ENCODE results near the gene SLC39A5.

Gene SLC39A5

GRCh38 chr12:56213878-56214277 lies 16.0 kb upstream of the SLC39A5 start:
- no peak for DNase-seq (ENCODE audit: low read depth in 2 of 3, low spot score in 1 of 3)

- DNase-seq (ENCODE audit: low read depth in 2 of 3, low spot score in 1 of 3) = no peak
These were observed 13.4 kb upstream of the SLC39A5 start for GRCh38 chr12:56216461-56216860.

DNA sequence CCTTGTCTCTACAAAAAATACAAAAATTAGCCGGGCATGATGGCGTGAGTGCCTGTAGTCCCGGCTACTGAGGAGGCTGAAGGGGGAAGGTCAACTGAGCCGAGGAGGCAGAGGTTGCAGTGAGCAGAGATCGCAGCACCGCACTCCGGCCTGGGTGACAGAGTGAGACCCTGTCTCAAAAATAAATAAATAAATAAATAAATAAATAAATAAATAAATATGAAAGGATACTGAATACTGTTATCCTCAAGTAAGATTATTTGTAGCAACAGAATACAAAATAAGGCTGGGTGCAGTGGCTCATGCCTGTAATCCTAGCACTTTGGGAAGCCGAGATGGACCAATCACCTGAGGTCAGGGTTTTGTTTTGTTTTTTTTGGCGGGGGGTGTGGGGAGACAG lies 10.0 kb upstream of the SLC39A5 start:
- DNase-seq (ENCODE audit: low read depth in 2 of 3, low spot score in 1 of 3) = no peak

DNA sequence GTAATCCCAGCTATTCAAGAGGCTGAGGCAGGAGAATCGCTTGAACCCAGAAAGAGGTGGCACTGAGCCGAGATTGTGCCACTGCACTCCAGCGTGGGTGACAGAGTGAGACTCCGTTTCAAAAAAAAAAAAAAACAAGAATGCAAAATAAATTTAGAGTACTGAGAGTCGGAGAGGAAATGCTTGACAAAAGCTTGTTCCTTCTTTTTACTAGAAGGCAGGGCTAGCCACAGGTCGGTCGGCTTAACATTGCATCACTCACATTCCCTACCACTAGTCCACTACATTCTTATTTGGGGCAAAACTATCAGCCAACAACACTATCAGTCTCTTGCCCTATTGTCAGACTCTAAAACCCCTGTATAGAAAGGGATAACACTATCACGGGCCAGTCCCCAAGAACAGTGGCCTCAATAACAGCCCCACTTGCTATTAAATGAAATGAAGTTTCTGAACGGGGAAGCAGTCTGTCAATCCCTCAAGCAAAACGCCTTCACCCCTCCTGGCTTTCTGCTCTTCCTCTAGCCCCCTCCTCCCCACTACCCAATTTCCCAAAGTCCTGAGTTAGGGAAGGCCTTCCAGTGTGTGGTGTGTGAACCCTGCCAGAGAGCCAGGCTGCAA lies 9.1 kb upstream of the SLC39A5 start:
- no peak for DNase-seq (ENCODE audit: low read depth in 2 of 3, low spot score in 1 of 3)

- no peak for DNase-seq (ENCODE audit: low read depth in 2 of 3, low spot score in 1 of 3)
These were observed 8.6 kb upstream of the SLC39A5 start for GRCh38 chr12:56221232-56221756.

- peak; percentile 82 to 91 (median 91) for DNase-seq (ENCODE audit: low read depth in 2 of 3, low spot score in 1 of 3)
These were observed 7.9 kb upstream of the SLC39A5 start, which contains the start of gene RNF41 for GRCh38 chr12:56221757-56222530. TSS of gene RNF41 (minus strand) at chr12:56221922. CDS start at chr12:56214047, 7,875 bp downstream.

DNA sequence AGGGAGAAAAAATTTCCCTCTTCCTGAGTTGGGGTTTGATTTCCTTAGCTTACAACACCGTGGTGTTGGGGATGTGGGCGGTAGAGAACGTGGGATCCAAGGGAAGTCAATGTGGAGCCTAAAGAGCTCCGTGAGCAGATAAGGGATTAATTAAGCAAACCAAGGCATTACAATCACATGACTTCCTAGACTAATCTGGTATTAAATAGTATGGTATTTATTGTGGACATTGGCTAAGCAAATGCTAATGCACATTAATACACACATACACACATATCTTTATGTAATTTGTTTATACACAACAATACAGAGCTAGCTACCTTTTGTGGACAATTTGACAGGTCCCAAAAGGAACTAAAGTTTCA lies 7.3 kb upstream of the SLC39A5 start:
- DNase-seq (ENCODE audit: low read depth in 2 of 3, low spot score in 1 of 3) = no peak

GRCh38 chr12:56223571-56224101 lies 6.2 kb upstream of the SLC39A5 start:
- DNase-seq (ENCODE audit: low read depth in 2 of 3, low spot score in 1 of 3) = no peak

DNA sequence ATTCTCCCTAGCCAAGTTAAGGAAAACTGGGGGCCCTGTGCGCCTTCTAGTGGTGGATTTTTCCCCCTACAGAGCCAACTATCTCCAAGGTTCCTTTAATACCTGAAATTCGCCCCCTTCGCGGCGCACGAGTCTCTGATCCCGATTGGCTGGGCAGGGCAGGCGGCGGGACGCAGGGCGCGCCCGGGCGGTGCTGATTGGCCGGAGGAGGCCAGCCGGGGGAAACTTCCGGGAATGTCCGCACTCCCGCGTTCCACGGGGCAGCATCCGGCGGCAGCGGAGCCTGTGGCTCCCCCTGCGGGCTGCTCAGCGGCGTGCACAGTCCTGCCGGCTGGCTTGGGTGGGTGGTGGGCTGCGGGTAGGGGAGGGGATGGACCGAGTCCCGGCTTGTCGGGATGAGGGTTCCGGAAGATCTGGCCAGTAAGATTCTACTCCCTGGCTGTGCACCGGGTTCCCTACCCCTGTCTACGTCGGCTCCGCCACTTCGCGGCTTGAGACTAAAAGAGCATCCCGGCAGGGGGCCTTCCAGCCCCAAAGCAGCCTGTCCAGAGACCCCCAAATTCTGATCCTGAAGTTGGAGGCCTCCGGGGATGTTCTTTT lies 5.6 kb upstream of the SLC39A5 start, which contains the start of gene NABP2:
Gene NABP2 (plus strand): TSS at position 241 of the 600 bp plus-strand sequence. CDS start 515 bp downstream, outside the sequence.
- peak; percentile 88 to 95 (median 94) for DNase-seq (ENCODE audit: low read depth in 2 of 3, low spot score in 1 of 3)

GRCh38 chr12:56224954-56225353 lies 4.9 kb upstream of the SLC39A5 start:
- no peak for DNase-seq (ENCODE audit: low read depth in 2 of 3, low spot score in 1 of 3)

DNA sequence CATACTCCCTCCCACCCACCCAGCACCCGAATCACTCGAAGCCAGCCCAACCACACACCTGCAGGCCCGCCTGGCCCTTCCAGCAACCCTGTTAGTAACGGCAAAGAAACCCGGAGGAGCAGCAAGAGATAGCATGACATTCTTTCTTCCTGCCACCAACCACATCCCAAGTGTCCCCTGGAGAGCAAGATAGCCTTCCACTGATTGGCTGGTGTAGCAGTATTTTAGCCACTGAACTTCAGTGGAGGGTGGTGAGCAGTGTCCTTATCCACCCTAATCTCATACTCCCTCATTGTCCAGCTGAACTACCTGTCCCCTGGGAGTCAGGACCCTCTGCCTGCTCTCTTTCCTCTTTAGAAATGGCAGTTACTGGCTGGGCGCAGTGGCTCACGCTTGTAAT lies 769 bp upstream of the SLC39A5 start:
- no peak for DNase-seq (ENCODE audit: low read depth in 2 of 3, low spot score in 1 of 3)

GRCh38 chr12:56230432-56231183 lies 757 bp downstream of the SLC39A5 start:
- no peak for DNase-seq (ENCODE audit: low read depth in 2 of 3, low spot score in 1 of 3)

DNA sequence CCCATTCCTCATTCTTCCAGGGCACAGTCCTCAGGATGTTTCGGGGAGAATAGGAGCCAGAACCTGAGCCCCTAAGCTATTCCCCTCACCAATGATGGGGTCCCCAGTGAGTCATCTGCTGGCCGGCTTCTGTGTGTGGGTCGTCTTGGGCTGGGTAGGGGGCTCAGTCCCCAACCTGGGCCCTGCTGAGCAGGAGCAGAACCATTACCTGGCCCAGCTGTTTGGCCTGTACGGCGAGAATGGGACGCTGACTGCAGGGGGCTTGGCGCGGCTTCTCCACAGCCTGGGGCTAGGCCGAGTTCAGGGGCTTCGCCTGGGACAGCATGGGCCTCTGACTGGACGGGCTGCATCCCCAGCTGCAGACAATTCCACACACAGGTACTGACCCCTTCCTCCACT lies 1.3 kb downstream of the SLC39A5 start:
- no peak for DNase-seq (ENCODE audit: low read depth in 2 of 3, low spot score in 1 of 3)

GRCh38 chr12:56234746-56235436 lies 5.0 kb downstream of the SLC39A5 start:
- no peak for DNase-seq (ENCODE audit: low read depth in 2 of 3, low spot score in 1 of 3)

- DNase-seq (ENCODE audit: low read depth in 2 of 3, low spot score in 1 of 3) = no peak
These were observed 6.2 kb downstream of the SLC39A5 start for GRCh38 chr12:56236091-56236490.

- no peak for DNase-seq (ENCODE audit: low read depth in 2 of 3, low spot score in 1 of 3)
These were observed 7.1 kb downstream of the SLC39A5 start for GRCh38 chr12:56236985-56237384.

DNA sequence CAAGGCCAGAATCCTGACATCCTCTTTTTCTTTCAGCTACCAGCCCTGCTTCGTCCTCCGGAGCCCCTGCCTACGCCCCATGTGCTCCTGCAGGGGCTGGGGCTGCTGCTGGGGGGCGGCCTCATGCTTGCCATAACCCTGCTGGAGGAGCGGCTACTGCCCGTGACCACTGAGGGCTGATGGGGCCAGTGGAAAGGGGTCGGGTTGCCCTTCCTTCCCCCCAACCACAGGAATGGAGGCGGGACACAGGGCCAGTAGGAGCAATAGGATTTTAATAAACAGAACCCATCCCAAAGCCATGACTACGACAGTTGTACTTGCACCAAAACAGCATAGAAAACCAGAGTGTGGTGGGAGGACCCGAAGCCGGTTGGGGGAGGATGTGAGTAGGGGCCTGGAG lies 7.7 kb downstream of the SLC39A5 start:
- no peak for DNase-seq (ENCODE audit: low read depth in 2 of 3, low spot score in 1 of 3)

DNA sequence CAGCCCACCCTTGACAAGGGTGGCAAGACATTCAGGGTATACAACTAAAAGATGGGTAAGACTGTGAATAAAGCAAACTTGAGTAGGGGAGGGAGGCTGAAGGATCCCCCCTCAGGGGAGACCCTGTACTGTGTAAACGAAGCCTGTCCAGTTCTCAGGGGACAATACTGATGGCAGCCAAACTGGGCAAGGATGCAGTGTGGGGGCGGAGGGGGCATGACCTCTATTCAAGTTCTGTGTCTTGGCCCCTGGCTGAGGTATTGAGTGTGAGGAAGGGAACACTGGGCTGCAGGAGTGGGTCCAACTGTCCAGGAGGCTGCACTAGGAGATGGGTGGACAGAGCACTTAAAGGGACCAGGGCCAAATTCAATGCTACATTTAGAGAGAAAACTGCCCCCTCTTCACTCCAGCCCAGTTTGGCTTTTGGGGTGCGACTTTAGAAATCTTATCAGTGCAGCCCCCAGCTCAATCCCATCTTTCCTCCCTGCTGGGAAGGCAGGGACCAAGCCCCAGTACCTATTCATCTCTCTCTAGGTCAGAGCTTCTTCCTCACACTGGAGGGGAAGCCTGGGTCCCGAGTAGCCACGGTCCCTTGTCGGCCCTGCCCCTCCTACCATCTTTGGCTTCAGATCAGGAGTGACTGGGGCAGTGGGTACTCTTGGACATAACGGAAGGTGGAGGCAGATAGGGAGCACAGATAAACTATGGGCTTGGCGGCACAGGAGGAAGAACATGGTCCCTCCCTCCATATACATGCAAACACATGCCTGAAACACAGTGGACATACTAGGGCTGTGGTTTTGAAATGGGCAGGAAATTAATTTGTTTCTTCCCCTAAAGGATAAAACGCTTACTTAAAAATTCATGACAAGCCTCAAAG lies 11.8 kb downstream of the SLC39A5 start:
- no peak for DNase-seq (ENCODE audit: low read depth in 2 of 3, low spot score in 1 of 3)

- DNase-seq (ENCODE audit: low read depth in 2 of 3, low spot score in 1 of 3) = no peak
These were observed 13.1 kb downstream of the SLC39A5 start for GRCh38 chr12:56242986-56243385.

All from stimulated activated CD4-positive, alpha-beta T cell treated with anti-CD3 and anti-CD28 coated beads, Interleukin-12 subunit alpha, Interleukin-12 subunit beta, amount 100 ng/mL, for 48 hours (primary cell).